Measurements from ENCODE around the gene CIPC.

CIPC gene

DNA sequence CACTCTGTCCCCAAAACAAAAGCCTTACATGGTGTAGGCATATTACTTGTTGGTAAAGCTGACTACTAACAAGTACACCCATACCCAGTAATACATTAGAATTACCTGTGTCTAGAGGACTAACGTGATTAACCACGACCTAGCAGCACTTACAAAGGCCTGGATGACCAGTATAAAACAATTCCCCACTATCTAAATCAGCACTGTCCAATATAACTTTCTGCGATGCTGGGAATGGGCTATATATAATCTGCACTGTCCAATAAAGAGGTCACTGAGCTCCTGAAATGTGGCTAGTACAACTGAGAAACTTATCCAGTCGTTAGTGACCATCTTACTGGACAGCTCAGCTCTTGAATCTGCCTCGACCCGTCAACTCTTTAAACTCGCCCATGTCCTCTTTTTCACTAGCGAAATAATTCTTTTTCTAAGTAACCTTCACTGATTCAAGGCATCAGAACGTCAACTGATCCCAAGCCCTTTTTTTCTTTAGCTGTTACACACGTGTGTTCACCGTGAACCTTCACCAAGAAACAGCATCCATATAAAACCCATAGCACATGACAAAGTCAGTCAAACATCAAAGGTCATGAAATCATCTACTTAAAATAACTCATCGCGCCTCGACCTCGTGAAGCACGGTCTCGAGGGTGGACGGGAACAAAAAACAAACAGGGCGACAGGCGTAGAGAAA lies 905 bp upstream of the CIPC start:
- peak overlapping the region; percentile 99 for H3K9ac ChIP-seq (ENCODE audit: low read length)
- no peaks in the 10 kb centered on the region for H3K27me3 ChIP-seq (ENCODE audit: control insufficient read depth, insufficient read depth, low read length)
- peaks cover 36% of the 10 kb centered on the region for H3K4me1 ChIP-seq (ENCODE audit: control insufficient read depth, insufficient read depth, low read length)
- peak overlapping the region; percentile 2 for H3K4me3 ChIP-seq (ENCODE audit: low read length)
- H3K9me3 ChIP-seq (ENCODE audit: control insufficient read depth, low read length), result no peaks in the 10 kb centered on the region
- H3K36me3 ChIP-seq (ENCODE audit: control insufficient read depth, insufficient read depth, low read length), result peaks cover 3% of the 10 kb centered on the region

DNA sequence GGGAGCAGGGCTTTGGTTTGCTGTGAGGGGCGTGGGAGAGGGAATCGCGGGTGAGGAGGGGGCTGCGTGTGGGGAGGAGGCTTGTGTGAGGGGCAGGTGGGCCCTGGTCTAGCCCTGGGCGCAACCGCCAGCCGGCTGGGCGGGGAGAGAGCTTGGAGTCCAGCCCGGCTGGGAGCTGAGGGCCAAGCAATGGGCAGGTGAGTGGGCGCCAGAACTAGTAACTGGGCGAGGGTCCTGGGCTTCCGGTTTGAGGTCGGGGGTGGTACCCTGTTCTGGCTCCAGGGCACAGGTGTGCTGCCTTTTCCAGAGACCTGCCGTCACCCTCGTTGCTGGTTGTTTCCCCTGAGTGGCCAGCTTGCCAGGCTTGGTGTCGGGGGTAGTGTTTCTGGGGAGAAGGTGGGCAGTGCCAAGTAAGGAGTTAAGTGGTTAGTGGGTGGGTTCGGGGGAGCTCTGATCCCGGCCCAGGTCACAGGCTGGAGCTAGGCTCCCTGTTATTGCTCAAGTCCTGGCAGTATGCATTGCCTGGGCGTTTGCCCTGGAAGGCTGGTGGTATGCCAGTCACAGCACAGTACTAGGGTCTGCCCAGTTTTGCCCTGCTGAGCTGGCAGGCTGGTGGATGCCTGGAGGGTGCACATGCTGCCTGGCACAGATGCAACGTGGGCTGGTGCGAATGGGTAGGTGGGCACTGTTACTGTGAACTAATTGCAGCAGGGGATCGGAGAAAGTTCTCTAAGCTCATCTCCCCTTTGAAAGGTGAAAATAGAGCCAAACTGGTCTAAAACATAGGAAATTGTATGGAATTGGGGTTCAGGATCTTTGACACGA lies 683 bp downstream of the CIPC start:
- peaks cover 30% of the 10 kb centered on the region for H3K4me1 ChIP-seq (ENCODE audit: control insufficient read depth, insufficient read depth, low read length)
- no peaks in the 10 kb centered on the region for H3K27me3 ChIP-seq (ENCODE audit: control insufficient read depth, insufficient read depth, low read length)
- H3K9me3 ChIP-seq (ENCODE audit: control insufficient read depth, low read length), result no peaks in the 10 kb centered on the region
- H3K9ac ChIP-seq (ENCODE audit: low read length), result peak overlapping the region; percentile 99
- H3K36me3 ChIP-seq (ENCODE audit: control insufficient read depth, insufficient read depth, low read length), result peaks cover 3% of the 10 kb centered on the region
- peak overlapping the region; percentile 99 for H3K4me3 ChIP-seq (ENCODE audit: low read length)

- no peaks in the 10 kb centered on the region for H3K27me3 ChIP-seq (ENCODE audit: control insufficient read depth, insufficient read depth, low read length)
- peaks cover 3% of the 10 kb centered on the region for H3K36me3 ChIP-seq (ENCODE audit: control insufficient read depth, insufficient read depth, low read length)
- no peak overlapping the region for H3K9ac ChIP-seq (ENCODE audit: low read length)
- no peak overlapping the region for H3K4me3 ChIP-seq (ENCODE audit: low read length)
- no peaks in the 10 kb centered on the region for H3K9me3 ChIP-seq (ENCODE audit: control insufficient read depth, low read length)
- H3K4me1 ChIP-seq (ENCODE audit: control insufficient read depth, insufficient read depth, low read length), result peaks cover 33% of the 10 kb centered on the region
These were observed 1.5 kb downstream of the CIPC start for GRCh38 chr14:77099425-77100167.

GRCh38 chr14:77100961-77101360 lies 2.9 kb downstream of the CIPC start:
- Histone ChIP-seq H3K36me3 (ENCODE audit: control insufficient read depth, insufficient read depth, low read length) (peaks cover 3% of the 10 kb centered on the region), H3K27me3 (ENCODE audit: control insufficient read depth, insufficient read depth, low read length) (no peaks in the 10 kb centered on the region), H3K4me3 (ENCODE audit: low read length) (no peak overlapping the region), H3K4me1 (ENCODE audit: control insufficient read depth, insufficient read depth, low read length) (peaks cover 36% of the 10 kb centered on the region), H3K9ac (ENCODE audit: low read length) (no peak overlapping the region), H3K9me3 (ENCODE audit: control insufficient read depth, low read length) (no peaks in the 10 kb centered on the region)

GRCh38 chr14:77102154-77102553 lies 4.1 kb downstream of the CIPC start:
- Histone ChIP-seq H3K36me3 (ENCODE audit: control insufficient read depth, insufficient read depth, low read length) (peaks cover 3% of the 10 kb centered on the region), H3K4me1 (ENCODE audit: control insufficient read depth, insufficient read depth, low read length) (peaks cover 28% of the 10 kb centered on the region), H3K9ac (ENCODE audit: low read length) (no peak overlapping the region), H3K9me3 (ENCODE audit: control insufficient read depth, low read length) (no peaks in the 10 kb centered on the region), H3K4me3 (ENCODE audit: low read length) (no peak overlapping the region), H3K27me3 (ENCODE audit: control insufficient read depth, insufficient read depth, low read length) (no peaks in the 10 kb centered on the region)

- Histone ChIP-seq H3K4me3 (ENCODE audit: low read length) (no peak overlapping the region), H3K27me3 (ENCODE audit: control insufficient read depth, insufficient read depth, low read length) (no peaks in the 10 kb centered on the region), H3K9me3 (ENCODE audit: control insufficient read depth, low read length) (no peaks in the 10 kb centered on the region), H3K9ac (ENCODE audit: low read length) (no peak overlapping the region), H3K4me1 (ENCODE audit: control insufficient read depth, insufficient read depth, low read length) (peaks cover 28% of the 10 kb centered on the region), H3K36me3 (ENCODE audit: control insufficient read depth, insufficient read depth, low read length) (peaks cover under 1% of the 10 kb centered on the region)
These were observed 5.4 kb downstream of the CIPC start for GRCh38 chr14:77103475-77103874.

GRCh38 chr14:77103951-77104350 lies 5.9 kb downstream of the CIPC start:
- H3K4me1 ChIP-seq (ENCODE audit: control insufficient read depth, insufficient read depth, low read length), result peaks cover 25% of the 10 kb centered on the region
- H3K9ac ChIP-seq (ENCODE audit: low read length), result no peak overlapping the region
- no peaks in the 10 kb centered on the region for H3K27me3 ChIP-seq (ENCODE audit: control insufficient read depth, insufficient read depth, low read length)
- H3K9me3 ChIP-seq (ENCODE audit: control insufficient read depth, low read length), result no peaks in the 10 kb centered on the region
- H3K4me3 ChIP-seq (ENCODE audit: low read length), result no peak overlapping the region
- H3K36me3 ChIP-seq (ENCODE audit: control insufficient read depth, insufficient read depth, low read length), result no peaks in the 10 kb centered on the region

- no peaks in the 10 kb centered on the region for H3K36me3 ChIP-seq (ENCODE audit: control insufficient read depth, insufficient read depth, low read length)
- no peak overlapping the region for H3K9ac ChIP-seq (ENCODE audit: low read length)
- no peaks in the 10 kb centered on the region for H3K9me3 ChIP-seq (ENCODE audit: control insufficient read depth, low read length)
- no peak overlapping the region for H3K4me3 ChIP-seq (ENCODE audit: low read length)
- peaks cover 21% of the 10 kb centered on the region for H3K4me1 ChIP-seq (ENCODE audit: control insufficient read depth, insufficient read depth, low read length)
- no peaks in the 10 kb centered on the region for H3K27me3 ChIP-seq (ENCODE audit: control insufficient read depth, insufficient read depth, low read length)
These were observed 6.3 kb downstream of the CIPC start for GRCh38 chr14:77104393-77104792.

DNA sequence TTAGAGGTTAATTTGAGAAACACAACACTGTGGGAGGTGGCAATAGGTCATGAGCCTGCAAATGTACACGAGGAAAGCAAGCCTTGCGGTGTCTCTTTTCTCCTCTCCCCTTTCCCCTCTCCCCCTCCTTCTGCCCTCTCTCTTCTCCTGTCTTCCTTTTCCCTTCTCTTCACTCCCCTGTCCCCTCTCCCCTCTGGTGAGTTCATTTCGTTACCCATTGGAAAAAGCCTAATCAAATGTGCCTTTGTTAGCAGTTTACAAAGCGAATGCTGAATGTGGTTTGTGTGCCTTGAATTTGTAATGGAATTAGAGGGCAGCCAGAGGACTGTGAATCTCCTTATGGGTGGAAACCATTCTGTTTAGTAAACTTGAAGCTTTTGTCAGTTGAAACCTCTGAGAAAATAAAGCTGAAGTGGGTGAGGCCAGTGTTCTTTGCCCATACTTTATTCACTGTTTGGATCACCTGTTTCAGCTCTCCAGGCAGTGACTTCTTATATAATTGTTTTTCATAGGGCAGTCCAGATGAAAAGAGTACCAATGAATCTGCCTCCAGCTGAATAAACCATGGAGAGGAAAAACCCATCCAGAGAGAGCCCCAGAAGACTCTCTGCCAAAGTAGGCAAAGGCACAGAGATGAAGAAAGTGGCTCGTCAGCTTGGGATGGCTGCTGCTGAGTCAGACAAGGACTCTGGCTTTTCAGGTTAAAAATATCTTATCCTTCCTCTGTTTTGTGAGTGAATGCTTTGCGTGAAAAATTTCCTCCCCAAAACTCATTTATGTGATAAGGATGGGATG lies 7.3 kb downstream of the CIPC start:
- Histone ChIP-seq H3K4me3 (ENCODE audit: low read length) (no peak overlapping the region), H3K36me3 (ENCODE audit: control insufficient read depth, insufficient read depth, low read length) (no peaks in the 10 kb centered on the region), H3K27me3 (ENCODE audit: control insufficient read depth, insufficient read depth, low read length) (no peaks in the 10 kb centered on the region), H3K9me3 (ENCODE audit: control insufficient read depth, low read length) (no peaks in the 10 kb centered on the region), H3K4me1 (ENCODE audit: control insufficient read depth, insufficient read depth, low read length) (peaks cover 19% of the 10 kb centered on the region), H3K9ac (ENCODE audit: low read length) (peak overlapping the region; percentile 37)

DNA sequence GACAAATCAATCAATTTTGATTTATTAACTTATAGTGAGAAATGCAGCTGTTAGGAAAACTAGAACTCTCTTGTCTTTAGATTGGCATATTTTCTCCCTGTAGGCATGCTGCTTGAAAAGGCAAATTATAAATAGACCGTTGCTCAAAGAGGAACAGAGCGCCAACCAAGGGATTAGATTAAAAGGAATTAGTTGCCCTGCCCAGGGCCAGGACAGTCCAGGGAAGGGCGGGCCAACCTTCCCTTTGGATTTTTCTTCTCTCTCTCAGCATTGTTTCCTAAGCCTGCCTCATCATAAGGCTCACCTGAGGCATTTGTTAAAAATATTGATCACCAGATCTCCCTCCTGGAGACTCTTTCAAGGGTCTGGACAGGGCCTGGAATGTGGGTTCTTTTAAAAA lies 8.6 kb downstream of the CIPC start:
- Histone ChIP-seq H3K27me3 (ENCODE audit: control insufficient read depth, insufficient read depth, low read length) (no peaks in the 10 kb centered on the region), H3K4me1 (ENCODE audit: control insufficient read depth, insufficient read depth, low read length) (peaks cover 11% of the 10 kb centered on the region), H3K9me3 (ENCODE audit: control insufficient read depth, low read length) (no peaks in the 10 kb centered on the region)

DNA sequence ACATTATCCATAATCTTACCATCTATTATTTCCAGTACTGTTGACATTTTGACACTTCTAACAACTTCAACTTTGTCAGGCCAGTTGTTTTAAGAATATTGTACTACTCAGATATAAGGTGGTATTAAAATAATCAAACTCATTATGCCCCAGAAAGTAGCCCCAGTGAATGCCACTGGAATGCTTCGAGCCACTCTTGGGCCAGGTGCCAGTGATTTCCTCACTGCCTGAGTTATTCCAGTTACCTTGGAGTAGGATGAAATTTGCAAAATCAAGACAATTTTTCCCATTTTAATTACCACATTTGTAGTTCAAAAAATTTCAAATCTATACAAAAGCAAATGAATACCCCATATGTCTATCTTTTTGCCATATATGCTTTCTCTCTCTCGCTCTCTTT lies 9.2 kb downstream of the CIPC start:
- Histone ChIP-seq H3K9me3 (ENCODE audit: control insufficient read depth, low read length) (no peaks in the 10 kb centered on the region), H3K36me3 (ENCODE audit: control insufficient read depth, insufficient read depth, low read length) (no peaks in the 10 kb centered on the region)

More for the DNA sequence above, 8.6 kb downstream of the CIPC start:
- no peak overlapping the region for H3K9ac ChIP-seq (ENCODE audit: low read length)
- no peaks in the 10 kb centered on the region for H3K36me3 ChIP-seq (ENCODE audit: control insufficient read depth, insufficient read depth, low read length)
- H3K4me3 ChIP-seq (ENCODE audit: low read length), result no peak overlapping the region

More for the DNA sequence above, 9.2 kb downstream of the CIPC start:
- H3K27me3 ChIP-seq (ENCODE audit: control insufficient read depth, insufficient read depth, low read length), result no peaks in the 10 kb centered on the region
- no peak overlapping the region for H3K9ac ChIP-seq (ENCODE audit: low read length)
- peaks cover 11% of the 10 kb centered on the region for H3K4me1 ChIP-seq (ENCODE audit: control insufficient read depth, insufficient read depth, low read length)
- no peak overlapping the region for H3K4me3 ChIP-seq (ENCODE audit: low read length)

Data from mucosa of stomach (tissue), 1 donor.